MCF 10A (cell line): ENCODE results near the gene PLEKHB1. TPM values are rescaled to one million over a fixed set of nuclear protein-coding genes. Genes with fewer than 3 reads are reported as not detected.

Experiments used
- BruUV-seq: library from RNA; stranded (reverse); fragments of 400-500 nt; replicated peaks from 2 replicates; lab custom pipeline; 2021; lab: Mats Ljungman, UMichigan
- CTCF ChIA-PET: fragments of 300-600 bp; sonication (Branson Sonifier 250); formaldehyde crosslinking; extraction: SDS; loops from one replicate; lab custom pipeline; 2021; ENCODE audit warnings: antibody characterized with exemption, inconsistent platforms; lab: Yijun Ruan, JAX
- POLR2A ChIA-PET: fragments of 300-600, 350-650 bp; sonication (Branson Sonifier 250); formaldehyde crosslinking; extraction: SDS; loops from one replicate; lab custom pipeline; 2020; ENCODE audit warnings: antibody characterized with exemption, inconsistent platforms; lab: Yijun Ruan, JAX
- DNase-seq: peaks from one replicate; pipeline ENCODE4 v3.0.0-alpha.2; 2018; ENCODE audit not compliant: unreplicated experiment
- H3K27ac Mint-ChIP-seq: one replicate; pipeline ENCODE4 v1.8.0; 2022; ENCODE audit warnings: mild to moderate bottlenecking, low read depth, mixed read lengths; ENCODE audit not compliant: unreplicated experiment
- H3K27me3 Mint-ChIP-seq: one replicate; pipeline ENCODE4 v1.8.0; 2022; ENCODE audit warnings: mixed read lengths; ENCODE audit not compliant: insufficient read depth, unreplicated experiment
- H3K36me3 Mint-ChIP-seq: one replicate; pipeline ENCODE4 v1.8.0; 2022; ENCODE audit warnings: mild to moderate bottlenecking, moderate library complexity, mixed read lengths; ENCODE audit not compliant: insufficient read depth, unreplicated experiment
- H3K4me1 Mint-ChIP-seq: one replicate; pipeline ENCODE4 v1.8.0; 2022; ENCODE audit warnings: mixed read lengths; ENCODE audit not compliant: insufficient read depth, unreplicated experiment
- H3K4me3 Mint-ChIP-seq: one replicate; pipeline ENCODE4 v1.8.0; 2022; ENCODE audit warnings: mild to moderate bottlenecking, moderate library complexity, mixed read lengths; ENCODE audit not compliant: unreplicated experiment
- H3K9me3 Mint-ChIP-seq: one replicate; pipeline ENCODE4 v1.8.0; 2022; ENCODE audit warnings: mixed read lengths; ENCODE audit not compliant: unreplicated experiment
- CTCF ChIP-seq: fragments of 200-600 bp; IDR thresholded peaks from one replicate; pipeline ENCODE4 v1.8.0; 2022; ENCODE audit warnings: antibody characterized with exemption, mild to moderate bottlenecking; ENCODE audit not compliant: unreplicated experiment
- intact Hi-C: fragments of 100-400 bp; cut with micrococcal nuclease; formaldehyde crosslinking; loops from 2 replicates; pipeline ENCODE4 v1.14.1; 2022
- total RNA-seq: library from RNA; stranded (reverse); gene quantifications from 2 replicates; pipeline ENCODE4 v1.2.3, GENCODE V29; 2022

Gene PLEKHB1
- total RNA-seq, 1 experiment from 2014 or later: not detected

GRCh38 chr11:73633999-73634398 lies 12.4 kb upstream of the PLEKHB1 start:
- DNase-seq: no peak
- Mint-ChIP-seq H3K36me3 (no peaks in the 10 kb centered on the region), H3K4me3 (no peak overlapping the region), H3K27ac (no peak overlapping the region), H3K27me3 (no peaks in the 10 kb centered on the region), H3K4me1 (no peaks in the 10 kb centered on the region), H3K9me3 (no peaks in the 10 kb centered on the region)
- ChIA-PET CTCF (interaction anchor here (0.7 kb wide), 1 partner anchor 257 kb away, joined by 3 read pairs; no protein-coding TSS in a partner anchor), POLR2A (no interaction called here)
- TF ChIP-seq CTCF: no peak
- intact Hi-C loops: no loop called here
- BruUV-seq: no TSS peak

GRCh38 chr11:73635721-73636120 lies 10.7 kb upstream of the PLEKHB1 start:
- Mint-ChIP-seq H3K4me1 (no peaks in the 10 kb centered on the region), H3K9me3 (no peaks in the 10 kb centered on the region), H3K36me3 (no peaks in the 10 kb centered on the region), H3K27me3 (peaks cover 9% of the 10 kb centered on the region), H3K27ac (no peak overlapping the region), H3K4me3 (no peak overlapping the region)
- BruUV-seq: no TSS peak
- no peak for TF ChIP-seq CTCF
- DNase-seq: no peak
- intact Hi-C loops: no loop called here
- POLR2A ChIA-PET: interaction anchor here (0.6 kb wide), 1 partner anchor 21 kb away, joined by 6 read pairs; no protein-coding TSS in a partner anchor
- CTCF ChIA-PET: interaction anchor here (0.6 to 1.3 kb wide), 4 partner anchors 10 to 323 kb away, joined by 3 to 13 read pairs (median 6); no protein-coding TSS in a partner anchor

- ChIA-PET CTCF (interaction anchor here (0.6 to 1.7 kb wide), 7 partner anchors 11 to 323 kb away, joined by 3 to 13 read pairs (median 3); no protein-coding TSS in a partner anchor), POLR2A (interaction anchor here (0.6 to 1.3 kb wide), 3 partner anchors 11 to 21 kb away, joined by 3 to 6 read pairs (median 3); no protein-coding TSS in a partner anchor)
- BruUV-seq: no TSS peak
- H3K27me3 Mint-ChIP-seq: peaks cover 12% of the 10 kb centered on the region
- H3K4me3 Mint-ChIP-seq: no peak overlapping the region
- H3K27ac Mint-ChIP-seq: peak overlapping the region; percentile 22
- H3K9me3 Mint-ChIP-seq: no peaks in the 10 kb centered on the region
- no peak for TF ChIP-seq CTCF
- intact Hi-C loops: no loop called here
- H3K36me3 Mint-ChIP-seq: no peaks in the 10 kb centered on the region
- H3K4me1 Mint-ChIP-seq: no peaks in the 10 kb centered on the region
- no peak for DNase-seq
Observed at GRCh38 chr11:73636249-73636648, 10.1 kb upstream of the PLEKHB1 start.

- ChIA-PET POLR2A (interaction anchor here (1.3 kb wide), 1 partner anchor 20 kb away, joined by 3 read pairs; no protein-coding TSS in a partner anchor), CTCF (interaction anchor here (0.9 to 1.7 kb wide), 5 partner anchors 12 to 286 kb away, joined by 3 to 13 read pairs (median 7); no protein-coding TSS in a partner anchor)
- intact Hi-C loops: no loop called here
- DNase-seq: no peak
- TF ChIP-seq CTCF: no peak
- H3K27me3 Mint-ChIP-seq: peaks cover 12% of the 10 kb centered on the region
- no peaks in the 10 kb centered on the region for H3K36me3 Mint-ChIP-seq
- H3K4me1 Mint-ChIP-seq: no peaks in the 10 kb centered on the region
- BruUV-seq: no TSS peak
- H3K27ac Mint-ChIP-seq: no peak overlapping the region
- no peaks in the 10 kb centered on the region for H3K9me3 Mint-ChIP-seq
- no peak overlapping the region for H3K4me3 Mint-ChIP-seq
Observed at GRCh38 chr11:73637012-73637411, 9.4 kb upstream of the PLEKHB1 start.
